ENCODE measurements around the gene TPO.

TPO gene

GRCh38 chr2:1482981-1483380, 69.7 kb downstream of the TPO start:
- no peak for TF ChIP-seq CTCF (IDR thresholded peaks at IDR 0.05; ENCODE audit: unreplicated experiment in 3 of 3)
- Mint-ChIP-seq H3K9me3 (no peaks in the 10 kb centered on the region), H3K27ac (no peak overlapping the region), H3K4me1 (no peaks in the 10 kb centered on the region), H3K27me3 (ENCODE audit: low read depth) (peaks cover 11% of the 10 kb centered on the region), H3K36me3 (ENCODE audit: low read depth) (no peaks in the 10 kb centered on the region), H3K4me3 (no peak overlapping the region)

GRCh38 chr2:1483551-1483950, 70.3 kb downstream of the TPO start:
- Mint-ChIP-seq H3K4me3 (no peak overlapping the region), H3K27me3 (ENCODE audit: low read depth) (peaks cover 11% of the 10 kb centered on the region), H3K9me3 (no peaks in the 10 kb centered on the region), H3K36me3 (ENCODE audit: low read depth) (no peaks in the 10 kb centered on the region), H3K27ac (no peak overlapping the region), H3K4me1 (no peaks in the 10 kb centered on the region)
- TF ChIP-seq CTCF (IDR thresholded peaks at IDR 0.05; ENCODE audit: unreplicated experiment in 3 of 3): no peak

- no peaks in the 10 kb centered on the region for H3K9me3 Mint-ChIP-seq
- H3K27ac Mint-ChIP-seq: no peak overlapping the region
Measured at GRCh38 chr2:1484131-1484884, 71.0 kb downstream of the TPO start.

GRCh38 chr2:1486670-1487069, 73.4 kb downstream of the TPO start:
- H3K4me1 Mint-ChIP-seq: no peaks in the 10 kb centered on the region
- TF ChIP-seq CTCF (IDR thresholded peaks at IDR 0.05; ENCODE audit: unreplicated experiment in 3 of 3): no peak
- H3K36me3 Mint-ChIP-seq (ENCODE audit: low read depth): no peaks in the 10 kb centered on the region
- H3K27ac Mint-ChIP-seq: no peak overlapping the region
- H3K27me3 Mint-ChIP-seq (ENCODE audit: low read depth): peaks cover 11% of the 10 kb centered on the region
- H3K9me3 Mint-ChIP-seq: no peaks in the 10 kb centered on the region
- H3K4me3 Mint-ChIP-seq: no peak overlapping the region

More at GRCh38 chr2:1484131-1484884, 71.0 kb downstream of the TPO start:
- Mint-ChIP-seq H3K4me3 (no peak overlapping the region), H3K36me3 (ENCODE audit: low read depth) (no peaks in the 10 kb centered on the region), H3K27me3 (ENCODE audit: low read depth) (peaks cover 16% of the 10 kb centered on the region), H3K4me1 (no peaks in the 10 kb centered on the region)
- TF ChIP-seq CTCF (IDR thresholded peaks at IDR 0.05; ENCODE audit: unreplicated experiment in 3 of 3): no peak

- Mint-ChIP-seq H3K27me3 (ENCODE audit: low read depth) (peaks cover 11% of the 10 kb centered on the region), H3K4me1 (no peaks in the 10 kb centered on the region), H3K9me3 (no peaks in the 10 kb centered on the region), H3K4me3 (no peak overlapping the region), H3K36me3 (ENCODE audit: low read depth) (no peaks in the 10 kb centered on the region), H3K27ac (no peak overlapping the region)
- TF ChIP-seq CTCF (IDR thresholded peaks at IDR 0.05; ENCODE audit: unreplicated experiment in 3 of 3): no peak
Measured at GRCh38 chr2:1487758-1488157, 74.5 kb downstream of the TPO start.

GRCh38 chr2:1488181-1488671, 75.0 kb downstream of the TPO start:
- Mint-ChIP-seq H3K9me3 (no peaks in the 10 kb centered on the region), H3K27me3 (ENCODE audit: low read depth) (peaks cover 11% of the 10 kb centered on the region), H3K4me3 (no peak overlapping the region), H3K27ac (no peak overlapping the region), H3K36me3 (ENCODE audit: low read depth) (no peaks in the 10 kb centered on the region), H3K4me1 (no peaks in the 10 kb centered on the region)
- TF ChIP-seq CTCF (IDR thresholded peaks at IDR 0.05; ENCODE audit: unreplicated experiment in 3 of 3): no peak
